HG03575 (cell line): ENCODE measurements around the gene ASPHD2.

Source experiments
- ATAC-seq: cut with Tn5 transposase; IDR thresholded peaks from one replicate; pipeline ENCODE4 v1.9.1; 2021; ENCODE audit not compliant: unreplicated experiment, insufficient number of reproducible peaks, low FRiP score; ENCODE audit errors: extremely low read depth

Gene ASPHD2

GRCh38 chr22:26442086-26442756 lies 13.2 kb downstream of the ASPHD2 start:
- no peak for ATAC-seq

- no peak for ATAC-seq
These were observed 15.0 kb downstream of the ASPHD2 start for GRCh38 chr22:26443901-26444690.

- ATAC-seq, result no peak
These were observed 15.7 kb downstream of the ASPHD2 start for GRCh38 chr22:26444777-26445176.

GRCh38 chr22:26445577-26446275 lies 16.7 kb downstream of the ASPHD2 start:
- ATAC-seq, result no peak

GRCh38 chr22:26446808-26447515 lies 17.9 kb downstream of the ASPHD2 start:
- no peak for ATAC-seq

- ATAC-seq, result no peak
These were observed 18.7 kb downstream of the ASPHD2 start for GRCh38 chr22:26447584-26448329.

- ATAC-seq, result no peak
These were observed 19.3 kb downstream of the ASPHD2 start for GRCh38 chr22:26448334-26448733.

GRCh38 chr22:26448941-26449340 lies 19.9 kb downstream of the ASPHD2 start:
- ATAC-seq, result no peak

GRCh38 chr22:26450453-26451185 lies 21.6 kb downstream of the ASPHD2 start:
- ATAC-seq, result no peak

GRCh38 chr22:26452236-26453016 lies 23.4 kb downstream of the ASPHD2 start:
- ATAC-seq, result no peak

GRCh38 chr22:26453216-26453615 lies 24.2 kb downstream of the ASPHD2 start:
- no peak for ATAC-seq

- no peak for ATAC-seq
These were observed 24.9 kb downstream of the ASPHD2 start for GRCh38 chr22:26453812-26454500.

- ATAC-seq, result no peak
These were observed 28.7 kb downstream of the ASPHD2 start for GRCh38 chr22:26457661-26458272.

GRCh38 chr22:26460202-26460601 lies 31.1 kb downstream of the ASPHD2 start:
- ATAC-seq, result no peak

GRCh38 chr22:26461188-26461810 lies 32.2 kb downstream of the ASPHD2 start:
- ATAC-seq, result no peak

GRCh38 chr22:26462051-26462450 lies 33.0 kb downstream of the ASPHD2 start:
- no peak for ATAC-seq
